HepG2 (cell line): Measurements from ENCODE around the gene CALML6. TPM values are rescaled to one million over a fixed set of nuclear protein-coding genes. Genes with fewer than 3 reads are reported as not detected.

Source experiments
- CENPX ChIP-seq: sonication (generic); formaldehyde crosslinking; IDR thresholded peaks from 2 replicates; pipeline ENCODE4 v1.9.0; 2021; ENCODE audit warnings: mild to moderate bottlenecking, missing genetic modification reagents, moderate library complexity
- CREM ChIP-seq, 2 experiments: sonication (generic) in 1 of 2; formaldehyde crosslinking in 1 of 2; IDR thresholded peaks; 2 replicates each; pipeline versions ENCODE4 v1.4.0 to v1.6.1; 2016 to 2020; ENCODE audit warnings: antibody characterized with exemption in 1 of 2, mild to moderate bottlenecking in 1 of 2, missing genetic modification reagents in 1 of 2
- FOXA3 ChIP-seq: IDR thresholded peaks from 2 replicates; pipeline ENCODE4 v1.6.1; 2016; ENCODE audit warnings: missing genetic modification reagents, missing compliant biosample characterization
- FOXP4 ChIP-seq: sonication (generic); formaldehyde crosslinking; IDR thresholded peaks from 2 replicates; pipeline ENCODE4 v1.4.0; 2020; ENCODE audit warnings: missing genetic modification reagents
- HIVEP1 ChIP-seq: sonication (generic); formaldehyde crosslinking; IDR thresholded peaks from 2 replicates; pipeline ENCODE4 v1.4.0; 2020; ENCODE audit warnings: mild to moderate bottlenecking, missing genetic modification reagents
- KMT2A ChIP-seq: sonication (generic); formaldehyde crosslinking; IDR thresholded peaks from 2 replicates; pipeline ENCODE4 v1.4.0; 2020; ENCODE audit warnings: missing genetic modification reagents
- MIER3 ChIP-seq: IDR thresholded peaks from 2 replicates; pipeline ENCODE4 v1.6.1; 2016; ENCODE audit warnings: missing compliant biosample characterization, borderline replicate concordance
- MTF1 ChIP-seq: sonication (generic); formaldehyde crosslinking; IDR thresholded peaks from 2 replicates; pipeline ENCODE4 v1.5.0; 2020; ENCODE audit warnings: missing genetic modification reagents
- NCOA1 ChIP-seq: sonication (generic); formaldehyde crosslinking; IDR thresholded peaks from 2 replicates; pipeline ENCODE4 v1.9.0; 2021; ENCODE audit warnings: missing genetic modification reagents
- NRL ChIP-seq: sonication (generic); formaldehyde crosslinking; IDR thresholded peaks from 2 replicates; pipeline ENCODE4 v1.5.0; 2020; ENCODE audit warnings: missing genetic modification reagents, mild to moderate bottlenecking, moderate library complexity, borderline replicate concordance
- POGK ChIP-seq: sonication (generic); formaldehyde crosslinking; conservative IDR thresholded peaks from 2 replicates; pipeline ENCODE4 v1.8.0; 2022; ENCODE audit warnings: mild to moderate bottlenecking, moderate library complexity, missing genetic modification reagents
- SOX13 ChIP-seq, 3 experiments: fragments of 450-650 bp in 1 of 3; sonication (generic) in 1 of 3; formaldehyde crosslinking in 1 of 3; IDR thresholded peaks in 2 of 3; conservative IDR thresholded peaks in 1 of 3; 2 replicates each; pipeline versions ENCODE4 v1.5.0 to v1.6.1; 2016 to 2020; ENCODE audit warnings: antibody characterized with exemption in 1 of 3, mild to moderate bottlenecking in 1 of 3, missing compliant biosample characterization in 1 of 3, missing genetic modification reagents in 1 of 3, moderate library complexity in 1 of 3
- TOE1 ChIP-seq: sonication (generic); formaldehyde crosslinking; IDR thresholded peaks from 2 replicates; pipeline ENCODE4 v1.4.0; 2020; ENCODE audit warnings: mild to moderate bottlenecking, missing genetic modification reagents
- ZBTB10 ChIP-seq: sonication (generic); formaldehyde crosslinking; IDR thresholded peaks from 2 replicates; pipeline ENCODE4 v1.4.0; 2020; ENCODE audit warnings: missing genetic modification reagents, borderline replicate concordance
- ZKSCAN8 ChIP-seq: IDR thresholded peaks from 2 replicates; pipeline ENCODE4 v1.6.1; 2016; ENCODE audit warnings: borderline replicate concordance, missing genetic modification reagents, missing compliant biosample characterization
- ZMYM2 ChIP-seq: sonication (generic); formaldehyde crosslinking; IDR thresholded peaks from 2 replicates; pipeline ENCODE4 v1.8.0; 2022; ENCODE audit warnings: mild to moderate bottlenecking, missing genetic modification reagents
- ZNF430 ChIP-seq: sonication (generic); formaldehyde crosslinking; IDR thresholded peaks from 2 replicates; pipeline ENCODE4 v1.9.0; 2021; ENCODE audit warnings: mild to moderate bottlenecking, missing genetic modification reagents
- ZNF446 ChIP-seq: sonication (generic); formaldehyde crosslinking; IDR thresholded peaks from 2 replicates; pipeline ENCODE4 v1.5.0; 2020; ENCODE audit warnings: mild to moderate bottlenecking, missing genetic modification reagents
- ZNF563 ChIP-seq: sonication (generic); formaldehyde crosslinking; IDR thresholded peaks from 2 replicates; pipeline ENCODE4 v1.8.0; 2022; ENCODE audit warnings: mild to moderate bottlenecking, moderate library complexity, missing genetic modification reagents
- ZNF580 ChIP-seq: IDR thresholded peaks from 2 replicates; pipeline ENCODE4 v1.6.1; 2016; ENCODE audit warnings: low read depth, borderline replicate concordance
- ZNF672 ChIP-seq: sonication (generic); formaldehyde crosslinking; IDR thresholded peaks from 2 replicates; pipeline ENCODE4 v1.8.1; 2022; ENCODE audit warnings: missing genetic modification reagents
- polyA plus RNA-seq, 8 experiments: library from polyadenylated mRNA; depleted of rRNA in 3 of 8; stranded (reverse) in 7 of 8; unstranded in 1 of 8; fragments of >200 nt; fragmentation: Illumina TruSeq in 4 of 8; extraction: Trizol in 4 of 8; gene quantifications; 2 replicates each; pipeline versions ENCODE4 v1.2.1 to v1.2.3, GENCODE V29; 2011 to 2016; ENCODE audit warnings: low read depth in 4 of 8, missing spikeins in 1 of 8, mixed read lengths in 1 of 8; ENCODE audit not compliant: insufficient read depth in 1 of 8
- total RNA-seq, 5 experiments: library from RNA; depleted of rRNA; stranded (reverse); fragments of >200 nt; fragmentation: Illumina TruSeq; extraction: Trizol; gene quantifications; 2 replicates each; pipeline ENCODE4 v1.2.3, GENCODE V29; 2016; ENCODE audit warnings: low read depth in 1 of 5

Gene CALML6
- total and polyA plus RNA-seq, 2 of the 13 experiments (the other 11 are each of a cell fraction or from before 2014, with no cell fraction given): 0.11 to 0.12 TPM

GRCh38 chr1:1942753-1943656, 27.9 kb downstream of the CALML6 start (continued):
- TF ChIP-seq SOX13 (IDR thresholded peaks at IDR 0.05) (peak; percentile 13; the same call in 1 of the 2 replicates), SOX13 (CRISPR knock-in tag; conservative IDR thresholded peaks at IDR 0.05 in 1 of 2, IDR thresholded peaks at IDR 0.05 in 1 of 2) (peak in 1 of 2 experiments; percentile 55; a peak in 1 of 4 replicates), ZNF563 (CRISPR knock-in tag) (peak; percentile 48), MIER3 (CRISPR knock-in tag) (peak; percentile 60; the same call in 1 of the 2 replicates), ZMYM2 (CRISPR knock-in tag) (no peak; the same call in 1 of the 2 replicates), KMT2A (peak; percentile 60), NCOA1 (CRISPR knock-in tag) (no peak), ZNF430 (CRISPR knock-in tag) (peak; percentile 49; the same call in 1 of the 2 replicates), CENPX (CRISPR knock-in tag) (no peak), POGK (CRISPR knock-in tag) (peak; percentile 91), HIVEP1 (CRISPR knock-in tag) (peak; percentile 42; the same call in 1 of the 2 replicates), NRL (CRISPR knock-in tag) (peak; percentile 39; the same call in 1 of the 2 replicates), MTF1 (CRISPR knock-in tag) (no peak), FOXA3 (CRISPR knock-in tag) (peak; percentile 47), FOXP4 (CRISPR knock-in tag) (peak; percentile 89), CREM (IDR thresholded peaks at IDR 0.05) (peak; percentile 57), CREM (CRISPR knock-in tag; IDR thresholded peaks at IDR 0.05) (no peak), TOE1 (CRISPR knock-in tag) (no peak), ZNF672 (no peak), ZNF580 (CRISPR knock-in tag) (no peak; the same call in 1 of the 2 replicates), ZBTB10 (peak; percentile 73; the same call in 1 of the 2 replicates), ZNF446 (no peak), ZKSCAN8 (CRISPR knock-in tag) (no peak)
